WERI-Rb-1 (cell line): ENCODE measurements around the gene GLT8D1.

ENCODE experiments used
- DNase-seq: peaks from one replicate; pipeline ENCODE4 v3.0.0-alpha.2; 2020
- H3K27ac ChIP-seq: fragments of 250-450 bp; sonication (Bioruptor Pico); 2 replicates; pipeline ENCODE4 v1.5.1; 2020; ENCODE audit warnings: mild to moderate bottlenecking, moderate library complexity
- H3K27me3 ChIP-seq: fragments of 250-450 bp; sonication (Bioruptor Pico); 2 replicates; pipeline ENCODE4 v1.5.1; 2021; ENCODE audit warnings: mild to moderate bottlenecking, low read depth, moderate library complexity; ENCODE audit not compliant: insufficient read depth, severe bottlenecking
- H3K36me3 ChIP-seq: fragments of 250-450 bp; sonication (Bioruptor Pico); 2 replicates; pipeline ENCODE4 v1.5.1; 2020; ENCODE audit warnings: mild to moderate bottlenecking, moderate library complexity
- H3K4me3 ChIP-seq: 2 replicates; pipeline ENCODE4 v1.5.1; 2011; ENCODE audit warnings: low read depth, mild to moderate bottlenecking, control low read depth, low read length
- H3K9me3 ChIP-seq: fragments of 250-450 bp; sonication (Bioruptor Pico); 2 replicates; pipeline ENCODE4 v1.5.1; 2021; ENCODE audit warnings: mild to moderate bottlenecking, moderate library complexity; ENCODE audit not compliant: severe bottlenecking
- TF ChIP-seq, protein P1 (sequence below): IDR thresholded peaks from 2 replicates; pipeline ENCODE4 v1.5.1; 2011; ENCODE audit warnings: low read depth, mild to moderate bottlenecking, control low read depth, inconsistent platforms, low read length

GLT8D1 gene

DNA sequence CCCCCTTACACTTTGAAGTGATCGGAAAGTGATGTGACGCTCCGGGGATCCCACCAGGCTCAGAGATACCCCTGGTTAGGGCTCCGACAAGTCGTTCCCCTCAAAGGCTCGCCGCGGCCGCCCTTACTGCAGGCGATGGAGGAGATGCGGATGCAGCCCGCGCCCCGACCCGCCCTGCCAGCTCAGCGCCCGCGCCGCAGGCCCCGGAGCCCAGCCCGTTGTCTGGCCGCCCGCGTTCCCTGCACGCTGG lies 228 bp downstream of the GLT8D1 start:
- H3K4me3 ChIP-seq, result peak overlapping the region; percentile 97
- TF ChIP-seq, protein P1, sequence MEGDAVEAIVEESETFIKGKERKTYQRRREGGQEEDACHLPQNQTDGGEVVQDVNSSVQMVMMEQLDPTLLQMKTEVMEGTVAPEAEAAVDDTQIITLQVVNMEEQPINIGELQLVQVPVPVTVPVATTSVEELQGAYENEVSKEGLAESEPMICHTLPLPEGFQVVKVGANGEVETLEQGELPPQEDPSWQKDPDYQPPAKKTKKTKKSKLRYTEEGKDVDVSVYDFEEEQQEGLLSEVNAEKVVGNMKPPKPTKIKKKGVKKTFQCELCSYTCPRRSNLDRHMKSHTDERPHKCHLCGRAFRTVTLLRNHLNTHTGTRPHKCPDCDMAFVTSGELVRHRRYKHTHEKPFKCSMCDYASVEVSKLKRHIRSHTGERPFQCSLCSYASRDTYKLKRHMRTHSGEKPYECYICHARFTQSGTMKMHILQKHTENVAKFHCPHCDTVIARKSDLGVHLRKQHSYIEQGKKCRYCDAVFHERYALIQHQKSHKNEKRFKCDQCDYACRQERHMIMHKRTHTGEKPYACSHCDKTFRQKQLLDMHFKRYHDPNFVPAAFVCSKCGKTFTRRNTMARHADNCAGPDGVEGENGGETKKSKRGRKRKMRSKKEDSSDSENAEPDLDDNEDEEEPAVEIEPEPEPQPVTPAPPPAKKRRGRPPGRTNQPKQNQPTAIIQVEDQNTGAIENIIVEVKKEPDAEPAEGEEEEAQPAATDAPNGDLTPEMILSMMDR, result no peak

DNA sequence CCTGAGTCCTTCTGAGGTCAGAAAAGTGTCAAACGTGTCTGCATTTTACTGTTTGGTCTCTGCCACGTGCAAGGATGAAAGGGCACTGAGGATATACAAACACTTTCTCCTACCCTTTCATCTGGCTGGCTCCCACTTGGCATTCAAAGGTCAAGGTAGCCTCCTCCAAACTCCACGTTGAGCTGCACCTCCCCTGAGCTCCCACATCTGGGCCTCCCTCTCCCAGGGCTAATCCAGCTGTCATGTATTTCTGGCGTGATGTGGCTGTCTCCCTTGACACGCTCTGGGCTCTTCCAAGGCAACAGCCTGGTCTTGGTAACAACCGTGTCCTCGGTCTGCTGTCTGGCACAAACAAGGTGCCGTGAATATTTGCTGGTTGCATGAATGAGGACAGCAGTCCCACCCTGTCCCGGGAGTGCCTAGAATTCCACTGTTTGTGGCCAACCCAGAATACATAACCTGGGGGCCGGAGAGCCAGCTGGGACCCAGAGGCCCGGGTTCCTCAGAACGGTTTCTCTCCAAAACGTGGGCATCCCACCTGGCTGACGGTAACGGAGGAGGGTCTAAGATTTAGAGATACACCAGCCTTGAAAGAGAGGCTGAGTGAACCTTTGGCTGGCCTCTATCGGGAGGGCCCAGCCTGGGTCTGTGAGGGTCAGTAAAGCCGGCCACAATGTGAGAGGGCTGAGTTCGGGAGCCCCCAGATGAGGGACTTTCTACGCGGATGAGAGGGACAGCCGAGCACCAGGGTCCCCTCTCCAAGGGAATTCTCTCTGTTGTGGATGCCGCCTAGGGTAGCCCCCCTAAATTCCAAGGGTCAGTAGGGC lies 767 bp downstream of the GLT8D1 start:
- TF ChIP-seq, protein P1, result no peak
- Histone ChIP-seq H3K4me3 (peak overlapping the region; percentile 97), H3K27me3 (no peaks in the 10 kb centered on the region), H3K27ac (peak overlapping the region; percentile 90), H3K36me3 (peaks cover 17% of the 10 kb centered on the region), H3K9me3 (no peaks in the 10 kb centered on the region)
- DNase-seq, result no peak

More for the DNA sequence above, 228 bp downstream of the GLT8D1 start:
- no peaks in the 10 kb centered on the region for H3K9me3 ChIP-seq
- no peaks in the 10 kb centered on the region for H3K27me3 ChIP-seq
- peak overlapping the region; percentile 90 for H3K27ac ChIP-seq
- H3K36me3 ChIP-seq, result peaks cover 22% of the 10 kb centered on the region
- DNase-seq, result no peak

DNA sequence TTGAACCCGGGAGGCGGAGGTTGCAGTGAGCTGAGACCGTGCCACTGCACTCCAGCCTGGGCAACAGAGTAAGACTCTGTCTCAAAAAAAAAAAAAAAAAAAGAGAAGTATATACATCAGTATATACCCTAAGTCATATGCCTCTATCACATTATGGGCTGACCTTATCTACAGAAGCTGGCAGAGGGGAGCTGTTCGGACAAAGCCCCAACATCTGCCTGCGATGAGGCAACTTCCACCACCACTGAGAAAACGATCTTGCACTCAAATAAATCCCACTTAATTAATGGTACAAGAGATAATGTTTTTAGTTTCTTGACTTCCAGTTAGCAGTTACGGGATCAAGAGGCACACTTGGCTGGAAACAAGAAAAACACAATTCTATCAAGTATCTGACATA lies 2.2 kb downstream of the GLT8D1 start:
- TF ChIP-seq, protein P1, result no peak
- no peak for DNase-seq
- Histone ChIP-seq H3K27me3 (no peaks in the 10 kb centered on the region), H3K9me3 (no peaks in the 10 kb centered on the region), H3K36me3 (peaks cover 17% of the 10 kb centered on the region), H3K27ac (peak overlapping the region; percentile 90), H3K4me3 (peak overlapping the region; percentile 97)

DNA sequence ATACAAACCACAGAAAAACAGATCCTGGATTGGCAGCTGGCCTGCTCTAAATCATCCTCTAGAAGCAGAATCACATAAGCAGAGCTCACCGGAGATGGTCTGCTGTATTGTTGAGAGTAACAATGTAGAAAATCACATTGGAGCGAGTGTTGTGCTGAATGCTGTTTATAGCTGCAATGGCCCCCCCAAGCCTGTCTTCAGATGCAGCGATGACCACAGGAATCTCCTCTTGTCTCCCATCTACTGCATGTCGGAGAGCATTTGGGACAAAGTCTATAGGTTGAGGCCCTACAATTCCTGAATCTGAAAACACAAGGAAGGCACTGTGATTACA lies 8.0 kb downstream of the GLT8D1 start:
- Histone ChIP-seq H3K27me3 (no peaks in the 10 kb centered on the region), H3K4me3 (no peak overlapping the region), H3K27ac (no peak overlapping the region), H3K9me3 (no peaks in the 10 kb centered on the region), H3K36me3 (peaks cover 66% of the 10 kb centered on the region)
- TF ChIP-seq, protein P1, result no peak
- no peak for DNase-seq

DNA sequence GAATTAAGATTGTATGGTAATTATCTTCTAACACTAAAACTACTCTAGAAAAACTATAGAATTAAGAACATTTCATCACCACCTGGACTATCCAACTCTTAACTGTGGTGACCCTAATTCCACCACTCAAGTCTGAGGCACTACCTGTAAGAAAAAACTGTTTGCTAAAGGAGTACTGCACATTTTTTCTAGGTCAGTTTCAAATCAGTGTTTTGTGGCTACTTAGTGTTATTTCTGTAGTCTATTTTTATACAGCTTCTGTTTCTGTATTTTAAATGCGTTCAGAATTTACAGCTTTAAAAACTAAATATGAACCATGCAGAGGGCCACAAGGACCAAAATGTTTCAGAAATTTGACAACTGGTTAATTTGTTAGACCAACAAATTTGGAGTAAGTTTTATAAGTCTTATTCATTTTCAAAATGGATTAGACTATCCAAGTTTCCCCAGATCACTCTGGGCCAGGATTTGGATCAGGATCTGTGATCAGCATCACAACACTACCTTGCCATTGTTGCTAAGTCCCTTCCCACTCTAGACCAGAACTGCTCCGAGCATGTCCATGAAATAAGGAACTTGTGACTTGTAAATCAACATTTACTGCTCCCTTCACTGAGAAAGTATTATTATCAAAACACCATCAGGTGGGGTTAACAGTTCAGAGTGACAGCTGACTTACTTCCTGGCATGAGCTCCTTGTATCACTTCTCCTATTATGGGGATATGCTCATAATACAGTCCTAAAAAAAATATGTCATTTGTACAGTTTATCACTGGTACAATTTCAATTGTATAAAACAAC lies 8.6 kb downstream of the GLT8D1 start:
- no peaks in the 10 kb centered on the region for H3K27me3 ChIP-seq
- H3K27ac ChIP-seq, result no peak overlapping the region
- TF ChIP-seq, protein P1, result no peak
- H3K36me3 ChIP-seq, result peaks cover 72% of the 10 kb centered on the region
- DNase-seq, result no peak
- H3K4me3 ChIP-seq, result no peak overlapping the region
- H3K9me3 ChIP-seq, result no peaks in the 10 kb centered on the region
